ENCODE measurements around the gene EZH1.

The EZH1 gene

DNA sequence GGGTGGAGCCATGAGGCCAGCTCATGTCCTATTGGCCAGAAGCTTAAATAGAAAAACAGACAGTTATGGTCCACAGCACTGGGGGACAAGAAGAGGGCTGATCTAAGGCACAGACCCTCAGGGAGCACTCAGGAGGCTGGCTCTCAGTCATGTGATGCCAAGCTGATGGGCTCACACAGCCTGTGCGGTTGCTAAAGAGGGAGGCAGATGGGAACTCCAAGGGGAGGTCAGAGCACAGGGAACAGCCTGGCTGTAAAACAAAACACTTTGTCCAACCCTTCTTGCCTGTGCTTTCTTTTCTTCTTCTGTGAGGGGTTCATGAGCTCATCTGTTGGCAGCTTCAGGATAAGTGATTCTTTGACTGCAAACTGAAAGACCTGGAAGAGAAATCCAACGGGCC is 35.3 kb downstream of the EZH1 start:
- no peak for DNase-seq (ENCODE audit: low read depth, low spot score)

DNA sequence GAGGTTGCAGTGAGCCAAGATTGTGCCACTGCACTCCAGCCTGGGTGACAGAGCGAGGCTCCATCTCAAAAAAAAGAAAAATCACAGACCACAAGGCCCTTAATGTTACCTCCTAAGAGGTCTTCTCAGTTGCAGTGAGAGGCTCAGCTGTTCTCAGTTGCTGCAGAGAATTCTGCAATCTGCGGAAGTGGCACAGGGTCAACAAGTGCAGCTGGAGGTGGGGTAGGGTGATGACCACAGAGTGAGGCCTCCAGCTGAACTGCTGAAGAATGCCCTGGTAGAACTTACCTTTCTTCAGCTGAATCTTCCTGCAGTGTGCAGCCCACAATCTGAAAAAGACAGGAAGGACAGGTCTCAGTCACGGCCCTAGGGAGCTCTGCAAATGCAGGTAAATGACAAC is 36.3 kb downstream of the EZH1 start:
- DNase-seq (ENCODE audit: low read depth, low spot score): no peak

DNA sequence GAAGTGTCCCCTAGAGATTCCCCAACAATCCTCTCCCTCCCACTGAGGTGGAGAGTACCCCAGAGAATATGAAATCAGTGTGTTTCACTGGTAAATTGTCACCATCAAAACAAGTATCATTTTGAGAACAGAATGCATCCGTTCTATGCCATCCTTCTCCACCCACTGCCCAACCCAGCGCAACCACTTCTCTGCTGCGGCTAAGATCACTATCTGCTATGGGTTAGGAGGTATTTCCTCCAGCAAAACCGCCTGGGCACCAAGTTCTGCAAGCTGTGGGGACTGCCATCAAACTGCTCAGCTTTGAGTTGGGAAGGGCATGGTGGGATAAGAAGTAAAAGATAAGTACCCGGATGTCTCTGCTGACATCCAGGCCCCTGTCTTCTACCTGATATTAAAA is 38.1 kb downstream of the EZH1 start:
- no peak for DNase-seq (ENCODE audit: low read depth, low spot score)

DNA sequence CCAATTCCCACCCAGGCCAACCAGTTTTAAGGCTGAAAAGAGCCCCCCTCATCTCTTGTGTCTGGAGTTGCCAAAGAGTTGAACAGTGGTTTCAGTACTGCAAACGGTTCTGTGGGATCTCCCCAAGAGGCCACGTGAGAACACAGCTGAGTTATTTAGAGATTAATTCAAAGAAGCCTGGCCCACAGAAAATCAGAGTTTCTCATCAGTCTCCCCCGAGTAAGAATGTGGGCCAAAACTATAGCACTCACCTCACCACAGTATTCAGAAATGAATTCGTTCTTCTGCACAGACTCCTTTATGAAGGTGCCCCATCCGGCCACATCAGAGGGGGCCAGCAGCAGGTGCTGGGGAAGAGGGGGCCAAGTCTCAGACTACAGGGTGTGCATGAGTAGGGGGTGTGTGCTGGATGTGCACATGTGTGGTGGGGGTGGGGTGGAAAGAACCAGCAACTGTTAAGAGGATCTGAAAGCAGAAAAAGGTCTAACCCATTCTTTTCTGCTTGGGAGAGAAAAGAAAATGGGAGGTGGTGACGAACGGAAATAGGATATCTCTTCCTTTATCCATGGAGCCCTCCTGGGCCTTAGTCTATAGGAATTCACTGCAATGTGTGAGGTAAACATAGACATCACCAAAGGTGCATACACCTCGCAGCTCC is 39.9 kb downstream of the EZH1 start:
- no peak for DNase-seq (ENCODE audit: low read depth, low spot score)

DNA sequence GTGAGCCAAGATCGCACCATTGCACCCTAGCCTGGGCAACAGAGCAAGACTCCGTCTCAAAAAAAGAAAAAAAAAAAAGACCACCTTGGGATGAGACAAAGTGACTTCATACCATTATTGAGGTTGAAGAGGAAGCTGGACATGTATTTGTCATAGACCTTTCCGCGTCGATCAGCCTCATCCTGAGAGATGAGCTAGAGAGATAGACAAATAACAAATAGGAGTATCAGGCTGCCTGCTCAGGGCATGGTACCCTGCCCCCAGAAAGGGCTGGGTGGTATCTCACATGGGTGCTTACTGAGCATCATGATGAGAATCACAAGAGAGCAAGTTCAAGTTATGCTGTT is 40.4 kb downstream of the EZH1 start:
- no peak for DNase-seq (ENCODE audit: low read depth, low spot score)

DNA sequence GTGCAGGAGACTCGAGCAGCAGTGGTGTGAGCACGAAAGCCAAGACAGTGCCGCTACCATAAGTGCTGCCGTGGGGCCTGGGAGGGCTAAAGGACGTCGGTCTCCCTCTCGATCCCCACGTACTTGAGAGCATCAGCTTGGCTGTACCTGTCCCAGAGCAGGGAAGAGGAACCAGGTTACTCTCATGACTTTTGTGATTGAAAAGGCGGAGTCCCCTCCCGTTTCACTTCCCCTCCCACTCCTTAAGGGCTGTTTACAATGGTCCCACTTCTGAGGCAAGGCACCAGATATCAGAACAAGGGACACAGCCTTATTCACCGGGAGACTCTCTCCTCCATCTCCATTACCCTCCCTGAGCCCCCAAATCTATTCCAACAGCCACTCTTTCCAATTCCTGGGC is 42.4 kb downstream of the EZH1 start:
- no peak for DNase-seq (ENCODE audit: low read depth, low spot score)

DNA sequence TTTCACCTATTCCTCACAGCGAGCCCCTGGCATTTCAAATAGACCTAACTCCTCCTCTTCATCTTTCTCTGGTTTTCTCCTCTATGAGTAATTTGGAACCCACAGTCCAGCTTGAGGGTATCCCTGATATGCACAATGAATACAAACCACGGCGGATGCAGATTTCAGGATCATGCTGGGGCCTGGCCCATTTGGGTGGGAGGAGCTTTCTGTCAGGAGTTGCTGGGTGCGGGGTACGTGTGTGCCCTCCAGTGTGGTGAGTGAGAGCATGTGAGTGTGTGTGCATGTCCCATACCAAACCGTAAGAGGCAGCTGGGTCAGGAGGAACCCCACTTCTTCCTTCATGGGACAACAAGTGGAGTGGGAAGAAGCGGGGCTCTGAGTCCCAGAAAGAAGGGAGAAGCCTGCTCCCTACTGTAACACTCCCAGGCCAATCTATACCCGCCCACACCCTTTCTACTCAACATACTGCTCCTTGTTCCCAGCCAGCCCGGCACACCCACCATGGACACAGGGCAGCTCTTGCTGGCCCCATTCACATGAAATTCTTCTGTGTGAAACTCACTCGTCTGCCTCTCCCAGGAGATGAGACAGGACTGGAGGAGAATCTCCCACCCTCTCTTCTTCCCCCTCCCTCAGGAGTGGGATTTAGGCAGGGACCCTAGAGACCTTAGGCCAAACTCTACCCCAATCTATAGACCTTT is 44.1 kb downstream of the EZH1 start:
- no peak for DNase-seq (ENCODE audit: low read depth, low spot score)

DNA sequence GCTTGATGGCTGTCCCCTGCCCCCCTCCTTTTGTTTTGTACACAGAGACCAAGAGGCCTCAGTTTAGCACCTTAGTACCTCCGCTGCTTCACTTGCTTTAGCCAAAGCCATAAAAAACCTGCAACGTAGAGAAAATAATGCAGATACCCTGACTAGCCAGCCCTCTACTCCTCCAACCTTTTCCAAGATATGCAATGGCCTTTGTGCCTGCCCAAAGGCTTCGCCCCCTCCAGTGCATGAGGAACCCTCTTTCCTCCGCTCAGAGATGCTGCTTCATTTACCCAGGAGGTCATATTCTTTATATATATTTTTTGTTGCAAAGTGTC is 45.5 kb downstream of the EZH1 start:
- DNase-seq (ENCODE audit: low read depth, low spot score): no peak

DNA sequence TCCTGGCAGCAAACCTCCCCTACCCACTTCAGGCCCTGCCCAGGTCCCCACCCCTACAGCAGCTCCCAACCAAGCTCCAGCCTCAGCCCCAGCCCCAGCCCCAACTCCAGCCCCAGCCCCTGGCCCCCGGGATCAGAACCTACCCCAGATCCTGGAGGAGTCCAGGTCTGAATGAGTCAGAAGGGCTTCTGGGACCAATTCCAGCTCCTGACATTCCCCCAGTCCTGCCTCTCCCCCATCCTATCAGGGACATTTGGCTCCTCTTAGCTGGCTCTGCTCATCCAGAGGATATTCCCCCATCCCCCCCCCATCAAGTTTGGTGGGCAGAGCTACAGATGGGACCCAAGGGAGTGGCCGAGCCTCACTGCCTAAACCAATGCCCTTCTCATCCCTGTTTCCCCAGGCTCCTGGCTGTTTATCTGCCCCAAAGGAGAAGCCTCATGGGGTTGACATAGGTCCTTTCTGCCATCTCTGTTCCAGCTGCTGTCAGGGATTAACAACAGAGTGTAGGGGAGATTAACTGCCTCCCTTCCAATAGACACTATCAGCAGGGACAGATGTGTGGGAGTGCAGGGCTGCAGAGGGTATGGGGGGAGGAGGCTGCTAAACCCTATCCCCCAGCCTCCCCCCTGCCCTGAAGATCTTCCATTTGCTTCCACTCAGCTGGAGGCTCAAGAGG is 46.0 kb downstream of the EZH1 start:
- no peak for DNase-seq (ENCODE audit: low read depth, low spot score)

DNA sequence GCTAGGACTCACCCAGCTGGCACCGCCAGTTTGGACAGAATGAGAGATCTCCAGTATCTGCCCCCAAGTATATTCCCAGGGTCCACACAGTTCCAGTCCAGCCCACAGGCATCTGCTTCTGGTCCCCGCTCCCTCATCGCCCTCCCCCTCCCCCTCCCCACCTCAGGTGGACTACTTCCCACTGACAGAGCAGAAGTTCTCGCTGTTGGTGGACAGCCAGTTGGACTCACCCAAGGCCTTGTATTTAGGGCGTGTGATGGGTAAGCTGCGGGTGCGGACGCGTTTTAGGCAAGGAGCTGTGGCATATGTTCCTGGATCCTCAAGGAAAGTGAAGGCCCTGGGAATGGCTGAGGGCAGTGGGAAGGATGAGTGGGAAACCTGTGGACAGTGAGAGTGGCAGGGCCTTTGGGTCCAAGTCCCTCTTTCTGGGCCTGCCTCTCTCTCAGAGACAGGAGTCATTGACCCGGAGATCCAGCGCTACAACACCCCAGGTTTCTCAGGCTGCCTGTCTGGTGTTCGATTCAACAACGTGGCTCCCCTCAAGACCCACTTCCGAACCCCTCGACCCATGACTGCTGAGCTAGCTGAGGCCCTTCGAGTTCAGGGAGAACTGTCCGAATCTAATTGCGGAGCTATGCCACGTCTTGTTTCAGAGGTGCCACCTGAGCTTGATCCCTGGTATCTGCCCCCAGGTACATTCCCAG is 47.6 kb downstream of the EZH1 start:
- no peak for DNase-seq (ENCODE audit: low read depth, low spot score)

DNA sequence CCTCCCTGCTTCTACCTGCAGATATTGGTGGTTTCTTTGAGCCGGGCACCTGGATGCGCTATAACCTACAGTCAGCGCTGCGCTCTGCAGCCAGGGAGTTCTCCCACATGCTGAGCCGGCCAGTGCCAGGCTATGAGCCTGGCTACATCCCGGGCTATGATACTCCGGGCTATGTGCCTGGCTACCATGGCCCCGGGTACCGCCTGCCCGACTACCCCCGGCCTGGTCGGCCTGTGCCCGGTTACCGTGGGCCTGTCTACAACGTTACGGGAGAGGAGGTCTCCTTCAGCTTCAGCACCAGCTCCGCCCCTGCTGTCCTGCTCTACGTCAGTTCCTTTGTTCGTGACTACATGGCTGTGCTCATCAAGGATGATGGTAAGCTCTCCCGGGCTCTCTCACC is 49.3 kb downstream of the EZH1 start:
- DNase-seq (ENCODE audit: low read depth, low spot score): no peak

DNA sequence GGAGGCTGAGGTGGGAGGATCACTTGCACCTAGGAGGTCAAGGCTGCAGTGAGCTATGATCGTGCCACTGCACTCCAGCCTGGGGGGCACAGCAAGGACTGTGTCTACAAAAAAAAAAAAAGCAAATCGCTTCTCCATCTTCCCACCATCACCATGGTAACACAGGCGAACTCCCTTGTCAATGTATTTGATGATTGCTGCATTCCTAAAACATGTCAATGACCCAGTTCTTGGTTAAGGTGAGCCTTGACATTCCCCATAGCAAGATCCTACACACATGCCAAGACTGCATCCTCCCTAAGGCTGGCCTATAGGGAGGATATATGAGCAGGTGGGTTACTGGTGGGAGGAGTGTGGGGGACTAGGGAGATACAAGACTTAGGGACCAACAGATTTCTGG is 50.3 kb downstream of the EZH1 start:
- no peak for DNase-seq (ENCODE audit: low read depth, low spot score)

DNA sequence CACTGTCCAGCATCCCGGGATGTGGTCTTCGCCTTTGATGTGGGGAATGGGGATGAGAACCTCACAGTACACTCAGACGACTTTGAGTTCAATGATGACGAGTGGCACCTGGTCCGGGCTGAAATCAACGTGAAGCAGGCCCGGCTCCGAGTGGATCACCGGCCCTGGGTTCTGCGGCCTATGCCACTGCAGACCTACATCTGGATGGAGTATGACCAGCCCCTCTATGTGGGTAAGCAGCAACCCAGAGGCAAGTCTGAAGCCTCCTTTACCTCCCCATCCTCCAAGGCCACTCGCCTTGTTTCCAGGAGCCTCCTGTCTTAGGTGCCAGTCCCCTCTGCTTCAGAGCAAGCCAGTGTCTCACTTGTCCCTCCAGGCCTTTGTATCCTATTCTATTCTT is 52.4 kb downstream of the EZH1 start:
- no peak for DNase-seq (ENCODE audit: low read depth, low spot score)

DNA sequence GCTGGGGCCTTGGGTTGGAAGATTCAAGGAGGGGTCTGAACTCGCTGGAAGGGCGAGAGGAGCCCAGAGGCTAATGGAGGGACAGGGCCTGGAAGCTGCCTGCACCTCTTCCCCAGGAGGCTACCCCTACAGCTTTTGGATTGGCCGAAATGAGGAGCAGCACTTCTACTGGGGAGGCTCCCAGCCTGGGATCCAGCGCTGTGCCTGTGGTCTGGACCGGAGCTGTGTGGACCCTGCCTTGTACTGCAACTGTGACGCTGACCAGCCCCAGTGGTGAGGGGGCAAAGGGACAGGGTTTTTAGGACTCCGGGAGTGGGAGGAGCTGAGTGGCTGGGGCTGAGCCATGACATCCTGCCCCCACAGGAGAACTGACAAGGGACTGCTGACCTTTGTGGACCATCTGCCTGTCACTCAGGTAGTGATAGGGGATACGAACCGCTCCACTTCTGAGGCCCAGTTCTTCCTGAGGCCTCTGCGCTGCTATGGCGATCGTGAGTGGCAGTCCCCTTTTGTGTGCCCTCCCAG is 53.8 kb downstream of the EZH1 start:
- no peak for DNase-seq (ENCODE audit: low read depth, low spot score)

DNA sequence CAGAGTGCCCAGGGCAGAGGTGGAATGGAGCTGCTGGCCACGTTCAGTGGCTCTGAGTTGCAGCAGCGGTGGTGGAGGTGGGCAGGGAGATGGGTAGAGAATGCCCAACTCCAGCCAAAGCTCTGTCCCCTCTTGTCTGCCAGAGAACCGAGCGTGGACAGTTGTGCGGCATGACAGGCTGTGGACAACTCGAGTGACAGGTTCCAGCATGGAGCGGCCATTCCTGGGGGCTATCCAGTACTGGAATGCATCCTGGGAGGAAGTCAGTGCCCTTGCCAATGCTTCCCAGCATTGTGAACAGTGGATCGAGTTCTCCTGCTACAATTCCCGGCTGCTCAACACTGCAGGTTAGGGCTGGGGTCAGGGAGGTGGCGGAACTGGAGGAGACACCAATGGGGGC is 54.2 kb downstream of the EZH1 start:
- no peak for DNase-seq (ENCODE audit: low read depth, low spot score)

DNA sequence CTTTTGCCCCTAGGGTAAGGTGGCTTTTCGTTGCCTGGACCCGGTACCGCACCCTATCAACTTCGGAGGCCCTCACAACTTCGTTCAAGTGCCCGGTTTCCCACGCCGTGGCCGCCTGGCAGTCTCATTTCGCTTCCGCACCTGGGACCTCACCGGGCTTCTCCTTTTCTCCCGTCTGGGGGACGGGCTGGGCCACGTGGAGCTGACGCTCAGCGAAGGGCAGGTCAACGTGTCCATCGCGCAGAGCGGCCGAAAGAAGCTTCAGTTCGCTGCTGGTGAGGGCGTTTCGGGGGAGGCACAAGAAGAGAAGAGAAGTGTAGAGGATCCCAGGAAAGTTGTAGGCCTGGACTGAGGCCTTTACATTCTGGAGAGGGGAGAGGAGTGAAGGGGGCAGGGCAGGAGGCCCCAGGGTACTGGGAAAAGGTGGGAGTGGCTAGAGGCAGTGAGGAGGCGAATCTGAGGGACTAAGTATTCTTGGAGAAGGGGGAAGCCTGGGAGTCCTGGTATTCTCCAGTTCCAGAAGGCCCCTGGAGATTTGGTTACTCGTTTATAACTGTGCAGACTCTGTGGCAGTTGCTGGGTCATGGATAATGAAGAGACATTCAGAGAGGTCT is 57.0 kb downstream of the EZH1 start:
- no peak for DNase-seq (ENCODE audit: low read depth, low spot score)

DNA sequence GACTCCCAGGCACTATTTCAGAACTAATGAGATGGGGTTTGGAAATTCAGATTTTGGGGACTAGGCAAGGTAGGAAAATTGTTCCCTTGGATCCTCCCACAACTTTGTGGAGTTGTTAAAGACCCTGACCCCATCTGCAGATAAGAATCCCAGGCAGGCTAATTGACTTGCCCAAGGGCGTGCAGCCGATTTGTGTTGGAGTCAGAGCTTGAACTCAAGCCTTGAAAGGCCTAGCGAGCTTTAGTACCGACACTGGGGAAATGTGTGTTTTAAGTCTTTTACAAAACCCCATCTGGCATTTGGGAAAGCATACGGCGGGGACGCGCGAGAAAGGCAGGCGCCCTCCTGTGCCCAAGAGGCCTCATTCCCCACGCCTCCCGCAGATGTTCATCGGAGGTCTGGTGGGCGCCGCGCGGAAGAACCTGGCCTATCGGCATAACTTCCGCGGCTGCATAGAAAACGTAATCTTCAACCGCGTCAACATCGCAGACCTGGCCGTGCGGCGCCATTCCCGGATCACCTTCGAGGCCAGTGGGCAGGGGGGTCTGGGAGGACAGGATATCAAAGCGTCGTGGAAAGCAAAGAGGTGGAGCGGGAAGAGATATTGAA is 58.2 kb downstream of the EZH1 start:
- DNase-seq (ENCODE audit: low read depth, low spot score): no peak

DNA sequence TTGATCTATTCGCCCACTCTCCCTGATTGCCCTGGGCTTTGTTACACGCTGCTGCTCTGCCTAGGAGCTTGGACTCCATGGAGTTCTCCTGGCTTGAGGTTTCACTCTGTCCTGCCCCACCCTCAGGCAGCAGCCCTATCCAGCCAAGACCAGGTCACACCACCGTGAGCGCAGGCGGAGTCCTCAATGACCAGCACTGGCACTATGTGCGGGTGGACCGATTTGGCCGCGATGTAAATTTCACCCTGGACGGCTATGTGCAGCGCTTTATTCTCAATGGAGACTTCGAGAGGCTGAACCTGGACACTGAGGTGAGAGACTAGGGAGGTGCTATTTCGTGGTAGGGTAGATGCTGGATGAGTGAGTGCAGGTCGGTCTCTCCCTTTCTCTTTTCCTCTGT is 59.0 kb downstream of the EZH1 start:
- DNase-seq (ENCODE audit: low read depth, low spot score): no peak

DNA sequence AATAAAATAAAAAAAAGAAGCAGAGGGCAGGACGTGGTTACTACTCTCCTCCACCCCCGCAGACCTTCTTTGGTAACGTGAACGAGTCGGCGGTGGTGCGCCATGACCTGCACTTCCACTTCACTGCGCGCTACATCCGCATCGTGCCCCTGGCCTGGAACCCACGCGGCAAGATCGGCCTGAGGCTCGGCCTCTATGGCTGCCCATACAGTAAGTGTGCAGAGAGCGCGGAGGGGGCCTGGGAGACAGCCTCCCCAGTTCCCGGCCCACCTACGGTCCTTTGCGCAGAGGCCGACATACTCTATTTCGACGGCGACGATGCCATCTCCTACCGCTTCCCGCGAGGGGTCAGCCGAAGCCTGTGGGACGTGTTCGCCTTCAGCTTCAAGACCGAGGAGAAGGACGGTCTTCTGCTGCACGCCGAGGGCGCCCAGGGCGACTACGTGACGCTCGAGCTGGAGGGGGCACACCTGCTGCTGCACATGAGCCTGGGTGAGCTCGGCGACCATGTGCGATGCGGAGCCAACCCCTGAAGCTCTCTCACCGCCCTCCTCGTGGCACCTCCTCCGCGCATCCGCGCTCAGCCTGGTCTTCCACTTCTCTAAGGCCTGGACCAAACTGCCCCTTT is 59.8 kb downstream of the EZH1 start:
- DNase-seq (ENCODE audit: low read depth, low spot score): no peak

DNA sequence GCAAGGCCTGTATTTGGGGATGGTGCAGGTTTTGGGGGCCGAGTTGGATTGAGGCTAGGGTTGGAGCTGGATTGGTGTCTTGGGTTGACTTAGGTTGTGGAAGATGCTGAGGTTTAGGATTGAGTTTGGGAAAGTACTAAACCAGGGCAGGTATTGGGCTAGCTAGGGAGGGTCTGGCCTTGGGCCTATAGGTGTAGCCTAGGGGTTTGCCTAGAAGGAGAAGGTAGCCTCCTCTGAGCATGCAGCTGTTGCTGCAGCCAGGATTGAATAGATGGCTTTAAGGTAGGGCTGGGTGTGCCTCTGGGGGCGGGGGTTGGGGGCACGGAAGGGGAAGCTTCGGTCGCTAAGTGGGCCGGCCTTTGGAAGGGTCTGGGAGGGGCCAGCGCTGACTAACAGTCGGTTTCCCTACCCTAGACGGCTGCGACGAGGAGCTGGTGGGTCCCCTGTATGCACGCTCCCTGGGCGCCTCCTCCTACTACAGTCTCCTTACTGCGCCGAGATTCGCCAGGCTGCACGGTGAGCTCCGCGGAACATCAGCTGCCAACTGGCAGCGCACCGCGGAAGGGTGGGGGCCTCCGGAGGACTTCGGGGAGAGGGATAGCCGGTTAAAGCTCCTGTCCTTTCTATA is 61.3 kb downstream of the EZH1 start:
- DNase-seq (ENCODE audit: low read depth, low spot score): no peak
